HG03097 (cell line): Measurements from ENCODE around the gene BUD31.

Source experiments
- ATAC-seq: cut with Tn5 transposase; IDR thresholded peaks from one replicate; pipeline ENCODE4 v1.9.1; 2021; ENCODE audit not compliant: unreplicated experiment, low FRiP score

BUD31 gene

GRCh38 chr7:99460651-99461050 lies 51.9 kb downstream of the BUD31 start:
- no peak for ATAC-seq

- no peak for ATAC-seq
Observed at GRCh38 chr7:99461221-99461620, 52.5 kb downstream of the BUD31 start.

GRCh38 chr7:99465421-99465768 lies 56.6 kb downstream of the BUD31 start:
- no peak for ATAC-seq

DNA sequence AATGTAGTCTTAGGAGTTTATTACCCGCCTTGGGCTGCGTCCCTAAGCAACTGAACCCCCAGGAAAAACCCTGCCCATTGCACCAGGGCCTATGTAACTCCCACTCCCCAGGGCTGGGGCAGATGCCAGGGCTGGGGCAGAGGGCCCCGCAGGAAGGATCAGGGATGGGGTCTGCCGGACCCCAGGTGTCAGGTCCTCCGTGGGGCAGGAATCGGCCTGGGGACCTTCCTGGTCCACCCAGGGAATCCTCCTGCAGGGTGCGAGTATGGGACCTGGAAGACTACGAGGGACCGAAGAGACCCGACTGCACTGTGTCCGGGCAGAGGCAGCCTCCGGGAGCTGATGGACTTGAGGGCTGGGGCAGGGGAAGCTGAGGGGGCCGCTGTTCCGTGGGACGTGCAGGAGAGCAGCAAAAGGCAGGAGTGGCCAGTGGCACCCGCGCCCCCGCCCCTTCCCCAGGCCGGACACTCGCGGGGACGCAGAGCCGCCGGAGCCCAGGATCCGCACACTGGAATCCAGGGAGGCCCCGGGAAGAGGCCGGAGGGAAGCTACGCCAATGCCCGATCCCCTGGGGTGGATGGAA lies 59.7 kb downstream of the BUD31 start:
- no peak for ATAC-seq
